H1 (cell line): ENCODE measurements around the gene RAD51B. TPM values are rescaled to one million over a fixed set of nuclear protein-coding genes. Genes with fewer than 3 reads are reported as not detected.

Experiments
- CTCF ChIA-PET: fragments of 300-600 bp; sonication (Branson Sonifier 250); formaldehyde crosslinking; loops from one replicate; lab custom pipeline; 2021; ENCODE audit not compliant: partially characterized antibody; lab: Charles Lee
- POLR2A ChIA-PET: fragments of 300-600 bp; sonication (Branson Sonifier 250); formaldehyde crosslinking; loops from one replicate; lab custom pipeline; 2021; ENCODE audit warnings: inconsistent platforms; ENCODE audit not compliant: partially characterized antibody; lab: Charles Lee
- DNase-seq, 2 experiments: peaks; one replicate each; pipeline versions ENCODE4 v3.0.0 to v3.0.0-alpha.2; 2010 to 2022; ENCODE audit warnings: low spot score in 2 of 2, low read depth in 1 of 2, mixed read lengths in 1 of 2
- FAIRE-seq: peaks from 2 replicates; lab custom pipeline; 2011; peaks lifted over from hg19 to GRCh38; lab: Jason Lieb, UNC
- H2AFZ ChIP-seq: 2 replicates; pipeline ENCODE4 v1.8.1; 2012; ENCODE audit warnings: low read length, inconsistent platforms
- H2AK5ac ChIP-seq: 2 replicates; pipeline ENCODE4 v1.6.1; 2013; ENCODE audit warnings: low read depth, low read length
- H2BK120ac ChIP-seq: replicated peaks from 2 replicates; pipeline ENCODE3; 2013; ENCODE audit warnings: low read depth, low read length, inconsistent platforms
- H2BK12ac ChIP-seq: 2 replicates; pipeline ENCODE4 v1.6.1; 2013; ENCODE audit warnings: low read depth, low read length
- H2BK15ac ChIP-seq: 2 replicates; pipeline ENCODE4 v1.6.1; 2013; ENCODE audit warnings: low read length
- H2BK20ac ChIP-seq: 2 replicates; pipeline ENCODE4 v1.6.1; 2013; ENCODE audit warnings: low read length
- H2BK5ac ChIP-seq: 2 replicates; pipeline ENCODE4 v1.6.1; 2013; ENCODE audit warnings: low read depth, low read length
- H3K14ac ChIP-seq: 2 replicates; pipeline ENCODE4 v1.6.1; 2013; ENCODE audit warnings: inconsistent platforms; ENCODE audit not compliant: insufficient read length
- H3K18ac ChIP-seq: 2 replicates; pipeline ENCODE4 v1.6.1; 2013; ENCODE audit warnings: low read length; ENCODE audit errors: extremely low read depth
- H3K23ac ChIP-seq: 2 replicates; pipeline ENCODE4 v1.6.1; 2013; ENCODE audit warnings: inconsistent platforms; ENCODE audit not compliant: insufficient read length
- H3K23me2 ChIP-seq: 2 replicates; pipeline ENCODE4 v1.6.1; 2013; ENCODE audit warnings: low read depth, low read length
- H3K27ac ChIP-seq: 2 replicates; pipeline ENCODE4 v1.6.1; 2011; ENCODE audit warnings: low read depth, low read length, inconsistent platforms
- H3K27me3 ChIP-seq, 4 experiments: replicated peaks in 1 of 4; 1 replicate in 1 of 4; 2 replicates in 3 of 4; pipeline versions ENCODE4 v1.6.1 to v1.8.1; 2011 to 2013; ENCODE audit warnings: low read length in 3 of 4, mild to moderate bottlenecking in 3 of 4, inconsistent platforms in 2 of 4, mixed read lengths in 2 of 4, moderate library complexity in 1 of 4; ENCODE audit not compliant: control insufficient read depth in 3 of 4, insufficient read depth in 3 of 4; ENCODE audit errors: extremely low read depth in 1 of 4
- H3K36me3 ChIP-seq, 4 experiments: 2 replicates each; pipeline versions ENCODE4 v1.6.1 to v1.8.1; 2011 to 2013; ENCODE audit warnings: mild to moderate bottlenecking in 4 of 4, low read length in 3 of 4, moderate library complexity in 2 of 4, control low read depth in 1 of 4, inconsistent platforms in 1 of 4; ENCODE audit not compliant: insufficient read depth in 4 of 4, control insufficient read depth in 2 of 4
- H3K4ac ChIP-seq: replicated peaks from 2 replicates; pipeline ENCODE3; 2013; ENCODE audit warnings: low read length, low read depth, mixed read lengths, inconsistent platforms; ENCODE audit not compliant: insufficient read length
- H3K4me1 ChIP-seq, 4 experiments: replicated peaks in 1 of 4; 1 replicate in 1 of 4; 2 replicates in 3 of 4; pipeline versions ENCODE4 v1.6.1 to v1.8.1; 2011 to 2013; ENCODE audit warnings: low read length in 3 of 4, inconsistent platforms in 2 of 4, mixed read lengths in 1 of 4; ENCODE audit not compliant: insufficient read depth in 4 of 4, control insufficient read depth in 3 of 4
- H3K4me2 ChIP-seq, 2 experiments: 2 replicates each; pipeline versions ENCODE4 v1.6.1 to v1.8.1; 2011 to 2013; ENCODE audit warnings: low read depth in 2 of 2, low read length in 2 of 2, control low read depth in 1 of 2, inconsistent platforms in 1 of 2, mild to moderate bottlenecking in 1 of 2; ENCODE audit not compliant: insufficient read depth in 1 of 2
- H3K4me3 ChIP-seq, 4 experiments: fragments of 200-600, 300-600 bp in 1 of 4; sonication (generic), shearing (Covaris generic), sonication (Bioruptor Twin) in 1 of 4; 2 replicates each; pipeline versions ENCODE4 v1.5.1 to v1.8.1; 2011 to 2016; ENCODE audit warnings: low read length in 4 of 4, low read depth in 3 of 4, control low read depth in 2 of 4, inconsistent platforms in 2 of 4, mild to moderate bottlenecking in 2 of 4, mixed read lengths in 1 of 4, moderate library complexity in 1 of 4; ENCODE audit not compliant: insufficient read depth in 2 of 4; ENCODE audit errors: extremely low read depth in 1 of 4
- H3K56ac ChIP-seq: replicated peaks from 2 replicates; pipeline ENCODE3; 2013; ENCODE audit warnings: low read depth, mild to moderate bottlenecking, mixed read lengths, low read length, inconsistent platforms; ENCODE audit not compliant: insufficient read length
- H3K79me1 ChIP-seq: 2 replicates; pipeline ENCODE4 v1.6.1; 2013; ENCODE audit warnings: low read depth, low read length, control low read depth
- H3K79me2 ChIP-seq, 2 experiments: 2 replicates each; pipeline versions ENCODE4 v1.6.1 to v1.8.1; 2012 to 2013; ENCODE audit warnings: low read length in 2 of 2, mild to moderate bottlenecking in 2 of 2, inconsistent platforms in 1 of 2; ENCODE audit not compliant: insufficient read depth in 2 of 2, control insufficient read depth in 1 of 2
- H3K9ac ChIP-seq, 4 experiments: replicated peaks in 1 of 4; 1 replicate in 1 of 4; 2 replicates in 3 of 4; pipeline versions ENCODE4 v1.6.1 to v1.8.1; 2011 to 2013; ENCODE audit warnings: low read depth in 3 of 4, low read length in 3 of 4, control low read depth in 2 of 4, mild to moderate bottlenecking in 2 of 4, moderate library complexity in 2 of 4, inconsistent platforms in 1 of 4; ENCODE audit errors: extremely low read depth in 1 of 4
- H3K9me3 ChIP-seq, 2 experiments: 2 replicates each; pipeline versions ENCODE4 v1.6.1 to v1.8.1; 2012 to 2013; ENCODE audit warnings: mild to moderate bottlenecking in 2 of 2, moderate library complexity in 2 of 2, control low read depth in 1 of 2, inconsistent platforms in 1 of 2, low read depth in 1 of 2, low read length in 1 of 2, mixed read lengths in 1 of 2; ENCODE audit not compliant: insufficient read depth in 2 of 2
- H4K20me1 ChIP-seq, 2 experiments: replicated peaks in 1 of 2; 2 replicates each; pipeline versions ENCODE3 to v1.8.1; 2011 to 2013; ENCODE audit warnings: inconsistent platforms in 2 of 2, low read length in 2 of 2, mild to moderate bottlenecking in 1 of 2; ENCODE audit not compliant: insufficient read depth in 2 of 2, control insufficient read depth in 1 of 2
- H4K5ac ChIP-seq: 2 replicates; pipeline ENCODE4 v1.6.1; 2013; ENCODE audit warnings: low read length, low read depth, mixed read lengths, inconsistent platforms; ENCODE audit not compliant: insufficient read length
- H4K8ac ChIP-seq: 2 replicates; pipeline ENCODE4 v1.8.0; 2013; ENCODE audit warnings: mild to moderate bottlenecking, moderate library complexity, low read length, inconsistent platforms; ENCODE audit not compliant: insufficient read depth; ENCODE audit errors: extremely low read depth
- H4K91ac ChIP-seq: replicated peaks from 2 replicates; pipeline ENCODE3; 2013; ENCODE audit warnings: low read length, mixed read lengths, inconsistent platforms; ENCODE audit not compliant: insufficient read length
- ASH2L ChIP-seq: fragments of 200-600, 300-600 bp; sonication (generic); IDR thresholded peaks from one replicate; pipeline ENCODE4 v1.7.1; 2017; ENCODE audit warnings: low read length
- BRCA1 ChIP-seq: IDR thresholded peaks from 2 replicates; pipeline ENCODE4 v1.6.1; 2012; ENCODE audit warnings: low read depth, low read length, improper control_type of control experiment
- CHD2 ChIP-seq: IDR thresholded peaks from 2 replicates; pipeline ENCODE4 v1.6.1; 2012; ENCODE audit warnings: low read length, improper control_type of control experiment
- EGR1 ChIP-seq: IDR thresholded peaks from 2 replicates; pipeline ENCODE4 v1.6.1; 2011; ENCODE audit warnings: low read depth, low read length, borderline replicate concordance
- EP300 ChIP-seq, 2 experiments: IDR thresholded peaks; 1 replicate in 1 of 2; 2 replicates in 1 of 2; pipeline ENCODE4 v1.6.1; 2011 to 2012; ENCODE audit warnings: low read depth in 2 of 2, low read length in 2 of 2, mild to moderate bottlenecking in 2 of 2, borderline replicate concordance in 1 of 2, inconsistent platforms in 1 of 2, moderate library complexity in 1 of 2
- HDAC6 ChIP-seq: IDR thresholded peaks from one replicate; pipeline ENCODE4 v1.7.1; 2012; ENCODE audit warnings: low read depth, mild to moderate bottlenecking, inconsistent platforms, low read length, moderate library complexity
- KDM5A ChIP-seq: fragments of 200-600 bp; IDR thresholded peaks from 2 replicates; pipeline ENCODE4 v1.7.1; 2012; ENCODE audit warnings: mild to moderate bottlenecking, low read length, inconsistent platforms, mixed read lengths
- PHF8 ChIP-seq: fragments of 200-600 bp; sonication (generic); conservative IDR thresholded peaks from 2 replicates; pipeline ENCODE4 v1.7.1; 2012; ENCODE audit warnings: low read depth, mild to moderate bottlenecking, inconsistent platforms, low read length, moderate library complexity
- SP1 ChIP-seq: IDR thresholded peaks from 2 replicates; pipeline ENCODE4 v1.6.1; 2011; ENCODE audit warnings: low read depth, low read length
- SRF ChIP-seq: IDR thresholded peaks from 2 replicates; pipeline ENCODE4 v1.6.1; 2011; ENCODE audit warnings: mild to moderate bottlenecking, low read depth, low read length, moderate library complexity
- SUZ12 ChIP-seq: fragments of 200-600 bp; sonication (generic); IDR thresholded peaks from 2 replicates; pipeline ENCODE4 v1.6.1; 2012; ENCODE audit warnings: mild to moderate bottlenecking, inconsistent platforms, low read length, moderate library complexity, mixed read lengths
- TAF7 ChIP-seq: optimal IDR thresholded peaks from 2 replicates; pipeline ENCODE3; 2011; ENCODE audit warnings: low read depth, mild to moderate bottlenecking, inconsistent platforms, low read length, moderate library complexity, borderline replicate concordance
- TBP ChIP-seq: IDR thresholded peaks from 2 replicates; pipeline ENCODE4 v1.6.1; 2011; ENCODE audit warnings: low read depth, low read length, improper control_type of control experiment
- ZNF274 ChIP-seq: IDR thresholded peaks from 2 replicates; pipeline ENCODE4 v1.7.0; 2012; ENCODE audit warnings: low read length, borderline replicate concordance; ENCODE audit errors: extremely low read depth
- WGBS, 2 experiments: shearing (Covaris generic) in 1 of 2; methylation state at CpG; one replicate each; pipeline versions ENCODE4 v1.1.6 to v1.1.7; 2013 to 2015; ENCODE audit warnings: low lambda C conversion rate in 2 of 2, mixed read lengths in 2 of 2, inconsistent platforms in 1 of 2, low coverage in 1 of 2, missing lambda C conversion rate in 1 of 2; ENCODE audit not compliant: insufficient replicate concordance in 2 of 2, insufficient coverage in 1 of 2, insufficient read length in 1 of 2; ENCODE audit errors: extremely low coverage in 1 of 2, missing lambda C conversion rate in 1 of 2; 5-methylcytosine and 5-hydroxymethylcytosine counted together
- polyA plus RNA-seq, 7 experiments: library from polyadenylated mRNA; depleted of rRNA in 3 of 7; stranded (reverse) in 5 of 7; unstranded in 2 of 7; fragments of >200 nt in 5 of 7; fragments of 200-250 nt in 2 of 7; gene quantifications; 1 replicate in 5 of 7; 2 replicates in 1 of 7; 4 replicates in 1 of 7; pipeline versions ENCODE4 v1.2.1 to v1.2.3, GENCODE V29; 2011 to 2013; ENCODE audit warnings: missing spikeins in 2 of 7, mixed read lengths in 2 of 7
- total RNA-seq: library from RNA; stranded (reverse); fragmentation: NEBNext Ultra II Directional; extraction: Animal tissue kit (Norgen Biotek cat#: 25700); gene quantifications from 2 replicates; pipeline ENCODE4 v1.2.1, GENCODE V29; 2021
- TF ChIP-seq, protein P1 (sequence below): IDR thresholded peaks from 2 replicates; pipeline ENCODE4 v1.6.1; 2012; ENCODE audit warnings: inconsistent platforms

RAD51B gene
- total and polyA plus RNA-seq, 2 of the 8 experiments (the other 6 are each of a cell fraction or from before 2014, with no cell fraction given), result 3.9 to 14.9 TPM

DNA sequence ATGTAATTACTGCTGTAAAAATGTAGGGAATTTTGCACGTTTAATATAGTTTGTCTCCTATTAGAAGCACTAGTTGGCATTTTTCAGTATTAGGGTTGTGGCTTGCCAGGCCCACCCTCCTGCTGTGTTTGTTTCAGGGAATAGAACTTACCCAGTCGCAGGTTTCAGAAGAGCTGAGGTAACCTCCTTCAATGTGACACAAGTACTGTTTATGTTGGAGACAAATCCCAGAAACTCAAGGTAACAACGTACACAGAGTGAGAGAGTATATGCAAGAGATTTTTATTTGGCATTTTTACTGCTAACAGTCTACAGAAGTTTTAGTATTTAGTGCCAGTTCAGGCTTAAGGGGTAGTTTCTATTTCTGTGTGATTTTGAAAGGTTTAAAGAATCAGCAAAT lies 284.3 kb downstream of the RAD51B start:
- peaks cover 28 to 30% of the 10 kb centered on the region in 2 experiments for H3K9me3 ChIP-seq
- no peaks in the 10 kb centered on the region for H4K20me1 ChIP-seq
- no peak overlapping the region for H4K5ac ChIP-seq
- H4K8ac ChIP-seq, result no peak overlapping the region
- no peak overlapping the region for H3K4me3 ChIP-seq
- H4K91ac ChIP-seq, result no peak overlapping the region
- no peak overlapping the region for H2BK15ac ChIP-seq
- no peaks in the 10 kb centered on the region for H3K79me2 ChIP-seq
- no peaks in the 10 kb centered on the region for H3K79me1 ChIP-seq
- no peak overlapping the region for H3K27ac ChIP-seq
- no peak overlapping the region for H3K9ac ChIP-seq
- H2BK20ac ChIP-seq, result no peak overlapping the region
- H3K56ac ChIP-seq, result no peak overlapping the region
- H2AK5ac ChIP-seq, result no peak overlapping the region
- FAIRE-seq (no peak), DNase-seq (no peak)
- H2BK12ac ChIP-seq, result no peak overlapping the region
- no peak overlapping the region for H2BK5ac ChIP-seq
- no peak overlapping the region for H3K18ac ChIP-seq
- no peak overlapping the region for H3K23ac ChIP-seq
- H3K27me3 ChIP-seq, result no peaks in the 10 kb centered on the region
- H3K36me3 ChIP-seq, result peaks cover 0 to 6% (median 2%) of the 10 kb centered on the region in 4 experiments; a peak in 2 of 8 replicates
- no peak overlapping the region for H3K14ac ChIP-seq
- no peak overlapping the region for H2BK120ac ChIP-seq
- no peak overlapping the region for H3K4ac ChIP-seq
- 87% methylated on average over 3 of the region's 3 CpGs; no CpG with 5 or more reads in 1 of the 2 experiments for WGBS, 2 experiments
- no peak overlapping the region for H2AFZ ChIP-seq
- H3K23me2 ChIP-seq, result no peaks in the 10 kb centered on the region
- ChIA-PET POLR2A (no interaction called here), CTCF (no interaction called here)
- no peak overlapping the region for H3K4me2 ChIP-seq
- no peaks in the 10 kb centered on the region for H3K4me1 ChIP-seq
- TF ChIP-seq SUZ12, result no peak
- TF ChIP-seq, protein P1, sequence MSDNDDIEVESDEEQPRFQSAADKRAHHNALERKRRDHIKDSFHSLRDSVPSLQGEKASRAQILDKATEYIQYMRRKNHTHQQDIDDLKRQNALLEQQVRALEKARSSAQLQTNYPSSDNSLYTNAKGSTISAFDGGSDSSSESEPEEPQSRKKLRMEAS, result no peak
- TF ChIP-seq CHD2, result no peak
- no peak for TF ChIP-seq KDM5A
- no peak for TF ChIP-seq BRCA1
- no peak for TF ChIP-seq EP300 (IDR thresholded peaks at IDR 0.05; ENCODE audit: borderline replicate concordance in 1 of 2, low read depth in 2 of 2, low read length in 2 of 2)
- no peak for TF ChIP-seq TAF7
- no peak for TF ChIP-seq ZNF274
- TF ChIP-seq HDAC6, result no peak
- no peak for TF ChIP-seq PHF8
- TF ChIP-seq ASH2L, result no peak
- TF ChIP-seq TBP, result no peak
- no peak for TF ChIP-seq EGR1
- TF ChIP-seq SP1, result no peak
- TF ChIP-seq SRF, result no peak
